ENCODE results near the gene MKRN1.

GRCh38 chr7:140416560-140416959 lies 62.7 kb downstream of the MKRN1 start:
- TF ChIP-seq CTCF (IDR thresholded peaks at IDR 0.05) (no peak), POLR2AphosphoS5 (IDR thresholded peaks at IDR 0.05; ENCODE audit: low read depth, low read length) (no peak), REST (IDR thresholded peaks at IDR 0.05; ENCODE audit: insufficient read depth in 1 of 2, low read depth in 2 of 2, low read length in 1 of 2) (no peak), TCF7L2 (IDR thresholded peaks at IDR 0.05; ENCODE audit: low read depth, low read length) (no peak)
